ENCODE measurements around the gene MAML2. TPM values are rescaled to one million over a fixed set of nuclear protein-coding genes. Genes with fewer than 3 reads are reported as not detected.

MAML2 gene
- total and polyA plus RNA-seq, 4 donors = 0.56 to 2.1 (median 1.4) TPM

- TF ChIP-seq ATF3 (IDR thresholded peaks at IDR 0.05) = no peak
Observed at GRCh38 chr11:96167787-96168186, 175.2 kb downstream of the MAML2 start (continued).

GRCh38 chr11:96167203-96167758 lies 175.7 kb downstream of the MAML2 start:
- Histone ChIP-seq H3K36me3 (ENCODE audit: control insufficient read depth in 4 of 4, insufficient read depth in 3 of 4, low read depth in 1 of 4, low read length in 3 of 4) (no peaks in the 10 kb centered on the region), H3K9me3 (ENCODE audit: control insufficient read depth in 4 of 4, low read length in 3 of 4) (no peaks in the 10 kb centered on the region), H3K9ac (ENCODE audit: low read depth in 1 of 2, low read length in 2 of 2) (no peak overlapping the region), H3K27me3 (ENCODE audit: control insufficient read depth in 4 of 4, insufficient read depth in 4 of 4, low read length in 3 of 4) (no peaks in the 10 kb centered on the region), H3K4me1 (ENCODE audit: control insufficient read depth in 4 of 4, insufficient read depth in 4 of 4, low read length in 3 of 4) (peaks cover 0 to 5% (median 0%) of the 10 kb centered on the region in 4 donors), H3K27ac (ENCODE audit: low read depth in 1 of 2, low read length in 2 of 2) (no peak overlapping the region), H3K4me3 (ENCODE audit: low read depth in 1 of 3, low read length in 3 of 3) (no peak overlapping the region)
- 90% methylated on average over 4 of the region's 4 CpGs for WGBS
- no peak for TF ChIP-seq TAF1 (conservative IDR thresholded peaks at IDR 0.05)
- TF ChIP-seq CTCF (IDR thresholded peaks at IDR 0.05; ENCODE audit: low read depth, low read length, missing input control) = no peak
- TF ChIP-seq SP1 (IDR thresholded peaks at IDR 0.05) = no peak
- no peak for TF ChIP-seq EGR1 (IDR thresholded peaks at IDR 0.05; ENCODE audit: low read depth in 2 of 2)
- no peak for TF ChIP-seq NR2F2 (IDR thresholded peaks at IDR 0.05)
- no peak for TF ChIP-seq RXRA (IDR thresholded peaks at IDR 0.05)
- no peak for TF ChIP-seq FOXA2 (IDR thresholded peaks at IDR 0.05)
- no peak for TF ChIP-seq ATF3 (IDR thresholded peaks at IDR 0.05)
- TF ChIP-seq REST (IDR thresholded peaks at IDR 0.05) = no peak
- TF ChIP-seq JUND (IDR thresholded peaks at IDR 0.05) = no peak
- TF ChIP-seq YY1 (IDR thresholded peaks at IDR 0.05) = no peak
- no peak for TF ChIP-seq HNF4G (IDR thresholded peaks at IDR 0.05)
- TF ChIP-seq GABPA (IDR thresholded peaks at IDR 0.05 in 1 of 2, conservative IDR thresholded peaks at IDR 0.05 in 1 of 2) = no peak
- TF ChIP-seq HNF4A (conservative IDR thresholded peaks at IDR 0.05) = no peak
- TF ChIP-seq ZBTB33 (IDR thresholded peaks at IDR 0.05) = no peak
- TF ChIP-seq MAX (IDR thresholded peaks at IDR 0.05) = no peak
- TF ChIP-seq FOXA1 (IDR thresholded peaks at IDR 0.05) = no peak
- no peak for TF ChIP-seq RAD21 (IDR thresholded peaks at IDR 0.05)
- DNase-seq (ENCODE audit: low spot score) = no peak

Data from liver (tissue), 9 donors.